RWPE1 (cell line): ENCODE measurements around the gene SELENBP1.

ENCODE experiments used
- CTCF ChIA-PET: fragments of 350-600 bp; sonication (Branson Sonifier 250); formaldehyde crosslinking; extraction: SDS; loops from one replicate; lab custom pipeline; 2021; lab: Yijun Ruan, JAX
- POLR2A ChIA-PET: fragments of 400-600 bp; formaldehyde crosslinking; extraction: SDS; loops from one replicate; lab custom pipeline; 2020; ENCODE audit warnings: antibody characterized with exemption; ENCODE audit not compliant: low non-redundant PET; lab: Yijun Ruan, JAX
- DNase-seq: peaks from one replicate; pipeline ENCODE4 v3.0.0; 2012; ENCODE audit warnings: low spot score
- H3K27ac ChIP-seq: fragments of 450-650 bp; 2 replicates; pipeline ENCODE4 v1.5.1; 2017
- TF ChIP-seq, protein P1 (sequence below): fragments of 450-650 bp; conservative IDR thresholded peaks from 2 replicates; pipeline ENCODE4 v1.5.1; 2017; ENCODE audit warnings: low read depth, mild to moderate bottlenecking

The SELENBP1 gene

DNA sequence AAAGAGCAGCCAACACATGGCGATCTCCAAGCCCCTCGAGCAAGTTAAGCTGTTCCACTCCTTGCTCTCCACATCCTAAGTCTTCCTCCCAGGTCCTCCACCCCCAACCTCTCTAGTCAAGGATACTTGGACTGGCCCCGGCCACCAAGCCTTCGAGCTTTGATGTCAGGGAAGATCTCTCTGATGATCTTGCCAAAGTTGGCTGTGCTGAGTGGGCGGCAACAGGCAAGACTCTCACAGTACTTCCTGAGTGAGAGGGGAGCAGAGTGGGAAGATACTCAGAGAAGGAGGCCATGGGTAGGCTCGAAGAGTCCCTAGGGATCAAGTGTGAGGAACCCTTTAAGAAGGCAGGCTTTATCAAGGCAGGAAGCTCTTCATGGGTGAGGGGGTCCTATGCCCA lies 28.2 kb downstream of the SELENBP1 start:
- ChIA-PET CTCF (interaction anchor here (0.6 to 1.0 kb wide), 2 partner anchors 36 to 55 kb away, joined by 3 read pairs; partner anchors contain the start of gene PSMB4), POLR2A (no interaction called here)
- no peak overlapping the region for H3K27ac ChIP-seq
- DNase-seq: no peak
- TF ChIP-seq, protein P1, sequence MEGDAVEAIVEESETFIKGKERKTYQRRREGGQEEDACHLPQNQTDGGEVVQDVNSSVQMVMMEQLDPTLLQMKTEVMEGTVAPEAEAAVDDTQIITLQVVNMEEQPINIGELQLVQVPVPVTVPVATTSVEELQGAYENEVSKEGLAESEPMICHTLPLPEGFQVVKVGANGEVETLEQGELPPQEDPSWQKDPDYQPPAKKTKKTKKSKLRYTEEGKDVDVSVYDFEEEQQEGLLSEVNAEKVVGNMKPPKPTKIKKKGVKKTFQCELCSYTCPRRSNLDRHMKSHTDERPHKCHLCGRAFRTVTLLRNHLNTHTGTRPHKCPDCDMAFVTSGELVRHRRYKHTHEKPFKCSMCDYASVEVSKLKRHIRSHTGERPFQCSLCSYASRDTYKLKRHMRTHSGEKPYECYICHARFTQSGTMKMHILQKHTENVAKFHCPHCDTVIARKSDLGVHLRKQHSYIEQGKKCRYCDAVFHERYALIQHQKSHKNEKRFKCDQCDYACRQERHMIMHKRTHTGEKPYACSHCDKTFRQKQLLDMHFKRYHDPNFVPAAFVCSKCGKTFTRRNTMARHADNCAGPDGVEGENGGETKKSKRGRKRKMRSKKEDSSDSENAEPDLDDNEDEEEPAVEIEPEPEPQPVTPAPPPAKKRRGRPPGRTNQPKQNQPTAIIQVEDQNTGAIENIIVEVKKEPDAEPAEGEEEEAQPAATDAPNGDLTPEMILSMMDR: no peak

DNA sequence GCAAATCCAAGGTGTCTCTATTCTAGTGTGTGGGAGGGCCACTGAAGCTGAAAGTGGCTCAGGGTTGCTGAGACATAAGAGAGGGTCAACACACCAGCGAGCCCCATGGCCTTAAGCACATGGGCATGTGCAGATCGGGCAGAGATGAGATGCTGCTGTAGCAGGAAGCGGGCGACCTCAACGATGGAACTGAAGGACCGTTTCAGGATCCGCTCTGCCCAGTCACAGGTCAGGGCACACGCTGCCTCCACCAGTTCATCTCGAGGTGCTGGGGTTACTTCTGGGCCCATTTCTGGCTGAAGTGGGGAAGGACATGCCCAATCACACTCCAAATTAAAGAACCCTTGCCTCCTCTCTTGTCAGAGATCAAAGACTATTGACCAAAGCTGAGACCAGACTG lies 28.9 kb downstream of the SELENBP1 start:
- DNase-seq: no peak
- ChIA-PET POLR2A (no interaction called here), CTCF (interaction anchor here (0.6 kb wide), 1 partner anchor 35 kb away, joined by 3 read pairs; no protein-coding TSS in a partner anchor)
- TF ChIP-seq, protein P1: no peak
- peak overlapping the region; percentile 49 for H3K27ac ChIP-seq

DNA sequence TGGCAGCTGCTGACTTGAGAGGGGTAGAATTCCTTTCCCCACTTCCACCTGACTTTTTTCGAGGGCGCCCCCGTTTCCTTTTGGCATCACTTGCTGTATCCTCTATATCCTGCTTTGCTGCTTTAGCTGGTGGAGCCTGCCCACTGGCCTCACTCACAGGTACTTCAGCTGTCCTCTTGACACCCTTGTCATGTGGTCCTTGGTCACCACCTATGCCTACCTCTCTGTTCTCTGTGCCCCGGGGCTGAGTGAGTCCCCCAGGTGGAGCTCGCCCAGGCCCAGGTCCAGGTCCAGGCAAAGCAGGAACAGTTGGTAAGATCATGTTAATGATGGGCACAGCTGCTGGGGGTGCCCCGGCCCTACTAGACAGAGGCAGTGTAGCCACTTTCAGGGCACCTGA lies 29.9 kb downstream of the SELENBP1 start:
- ChIA-PET CTCF (interaction anchor here (0.7 kb wide), 1 partner anchor 43 kb away, joined by 4 read pairs; no protein-coding TSS in a partner anchor), POLR2A (no interaction called here)
- TF ChIP-seq, protein P1: no peak
- peak overlapping the region; percentile 49 for H3K27ac ChIP-seq
- DNase-seq: no peak

DNA sequence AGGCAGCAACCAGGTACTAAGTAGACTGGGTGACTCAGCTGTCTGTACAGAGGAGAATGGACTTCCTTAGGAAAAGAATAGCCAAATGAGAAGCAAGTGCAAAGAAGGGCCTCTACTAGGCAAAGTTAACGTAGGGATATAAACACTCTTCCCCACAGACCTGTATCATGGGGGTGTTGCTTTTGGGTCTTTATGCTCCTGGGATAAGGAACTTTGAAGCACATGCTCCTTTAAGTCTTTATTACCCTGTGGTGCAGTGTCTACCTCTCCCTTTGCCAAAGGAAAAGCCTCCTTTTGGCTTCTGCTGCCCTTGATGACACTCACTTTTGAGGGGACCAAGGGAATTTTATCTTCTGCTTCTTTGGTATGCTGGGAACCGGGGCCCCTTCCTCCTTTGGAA lies 30.5 kb downstream of the SELENBP1 start:
- ChIA-PET POLR2A (no interaction called here), CTCF (interaction anchor here (0.7 kb wide), 1 partner anchor 42 kb away, joined by 4 read pairs; no protein-coding TSS in a partner anchor)
- H3K27ac ChIP-seq: peak overlapping the region; percentile 49
- TF ChIP-seq, protein P1: no peak
- DNase-seq: no peak

DNA sequence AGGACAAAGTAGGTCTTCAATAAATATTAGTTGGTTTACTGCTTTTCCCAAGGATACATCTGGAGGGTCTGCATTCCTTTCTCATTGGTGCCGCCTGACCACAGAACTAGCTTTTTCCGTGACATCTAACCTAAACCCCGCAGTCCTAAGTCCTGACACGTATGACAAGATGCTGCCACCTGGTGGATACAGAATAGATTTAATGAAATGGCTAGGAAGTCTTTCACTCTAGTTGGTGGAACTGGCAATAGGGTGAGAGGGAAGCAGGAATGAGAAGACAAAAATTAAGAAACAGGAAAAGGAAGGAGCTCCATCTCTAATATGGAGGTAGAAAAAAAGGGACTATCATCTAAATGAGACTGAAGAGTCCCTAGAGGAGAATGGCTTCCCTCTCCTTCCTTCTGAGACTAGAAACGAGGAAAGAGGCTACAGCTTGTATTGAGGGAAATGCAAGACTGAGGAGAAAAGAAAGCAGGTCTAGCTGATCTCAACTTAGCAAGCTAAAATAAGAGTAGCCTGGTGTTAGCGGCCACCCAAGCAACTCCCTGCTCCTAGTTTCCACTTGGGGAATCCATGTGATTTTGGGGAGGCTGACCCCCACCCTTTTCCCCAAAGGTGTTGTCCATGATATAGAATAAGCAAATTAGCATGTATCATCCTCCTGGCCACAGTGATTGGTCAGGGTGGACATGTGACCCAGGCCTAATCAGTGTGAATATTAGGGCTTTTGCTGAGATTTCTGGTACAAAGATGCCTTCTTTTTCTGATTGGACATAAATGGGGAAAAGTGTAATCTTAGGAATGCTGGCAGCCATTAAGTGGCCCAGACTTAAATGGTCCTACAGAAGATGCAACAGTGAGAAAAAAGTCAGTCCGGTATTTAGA lies 31.4 kb downstream of the SELENBP1 start:
- TF ChIP-seq, protein P1: peak; percentile 71
- DNase-seq: peak; percentile 60
- H3K27ac ChIP-seq: no peak overlapping the region
- CTCF ChIA-PET: interaction anchor here (0.5 to 2.1 kb wide), 30 partner anchors 8 to 433 kb away, joined by 3 to 38 read pairs (median 4); partner anchors contain the start of gene ZNF687
- POLR2A ChIA-PET: interaction anchor here (0.5 kb wide), 1 partner anchor 9 kb away, joined by 4 read pairs; no protein-coding TSS in a partner anchor

DNA sequence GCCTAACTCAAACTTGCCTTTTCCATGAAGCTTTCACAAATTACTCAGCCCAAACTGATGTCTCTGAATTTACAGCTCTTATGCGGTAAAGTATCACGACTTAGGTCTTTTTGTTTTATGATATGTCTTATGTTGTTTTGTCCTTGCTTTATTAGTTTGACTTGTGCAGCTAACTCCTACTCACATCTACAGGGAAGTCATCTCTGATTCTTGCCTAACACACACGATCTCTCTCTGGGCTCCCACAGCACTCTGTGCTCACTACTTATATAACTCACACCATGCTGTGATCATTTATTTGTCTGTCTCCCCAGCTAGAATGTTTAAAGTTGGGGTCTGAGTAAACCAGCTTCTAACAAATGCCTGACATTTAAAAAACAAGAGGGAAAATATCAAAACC lies 35.9 kb downstream of the SELENBP1 start:
- CTCF ChIA-PET: interaction anchor here (0.7 kb wide), 1 partner anchor 42 kb away, joined by 4 read pairs; no protein-coding TSS in a partner anchor
- TF ChIP-seq, protein P1: no peak
- DNase-seq: no peak
- POLR2A ChIA-PET: no interaction called here
- no peak overlapping the region for H3K27ac ChIP-seq
